GM12878 (cell line): ENCODE measurements around the gene LEMD1.
"Not testable (repeated sequence)": the region's sequence is repeated elsewhere in the genome, so short reads cannot be mapped to it uniquely, and the experiment has no call there.

Source experiments
- EZH2 ChIP-seq: IDR thresholded peaks from 2 replicates; pipeline ENCODE4 v1.6.1; 2012; ENCODE audit warnings: low read depth, mild to moderate bottlenecking, control low read depth, inconsistent platforms, low read length, borderline replicate concordance; ENCODE audit not compliant: control insufficient read depth
- FOXK2 ChIP-seq: fragments of 450-650 bp; IDR thresholded peaks from 2 replicates; pipeline ENCODE4 v1.6.1; 2017; ENCODE audit warnings: mild to moderate bottlenecking, moderate library complexity
- POLR2AphosphoS5 ChIP-seq: IDR thresholded peaks from 2 replicates; pipeline ENCODE4 v1.6.1; 2011; ENCODE audit warnings: mild to moderate bottlenecking, low read length, inconsistent platforms
- RFX5 ChIP-seq: IDR thresholded peaks from 2 replicates; pipeline ENCODE4 v1.6.1; 2011; ENCODE audit warnings: low read depth, low read length, improper control_type of control experiment
- TAF1 ChIP-seq: IDR thresholded peaks from 2 replicates; pipeline ENCODE4 v1.6.1; 2011; ENCODE audit warnings: mild to moderate bottlenecking, low read depth, low read length, borderline replicate concordance
- TCF12 ChIP-seq: IDR thresholded peaks from 2 replicates; pipeline ENCODE4 v1.6.1; 2011; ENCODE audit warnings: low read depth, mild to moderate bottlenecking, low read length
- TF ChIP-seq, protein P1 (sequence below): IDR thresholded peaks from 2 replicates; pipeline ENCODE4 v1.6.1; 2012; ENCODE audit warnings: low read depth, low read length, improper control_type of control experiment
- TF ChIP-seq, protein P2 (sequence below), 3 experiments: IDR thresholded peaks in 2 of 3; conservative IDR thresholded peaks in 1 of 3; 2 replicates each; pipeline ENCODE4 v1.5.1; 2011; ENCODE audit warnings: low read depth in 3 of 3, low read length in 3 of 3, mild to moderate bottlenecking in 3 of 3, control low read depth in 2 of 3, moderate library complexity in 2 of 3, inconsistent platforms in 1 of 3, mixed read lengths in 1 of 3; ENCODE audit not compliant: control insufficient read depth in 2 of 3, insufficient read depth in 1 of 3; ENCODE audit errors: extremely low read depth in 1 of 3
- TF ChIP-seq, protein P3 (sequence below): IDR thresholded peaks from 2 replicates; pipeline ENCODE4 v1.6.1; 2012; ENCODE audit warnings: mild to moderate bottlenecking, low read depth, low read length

DNA sequence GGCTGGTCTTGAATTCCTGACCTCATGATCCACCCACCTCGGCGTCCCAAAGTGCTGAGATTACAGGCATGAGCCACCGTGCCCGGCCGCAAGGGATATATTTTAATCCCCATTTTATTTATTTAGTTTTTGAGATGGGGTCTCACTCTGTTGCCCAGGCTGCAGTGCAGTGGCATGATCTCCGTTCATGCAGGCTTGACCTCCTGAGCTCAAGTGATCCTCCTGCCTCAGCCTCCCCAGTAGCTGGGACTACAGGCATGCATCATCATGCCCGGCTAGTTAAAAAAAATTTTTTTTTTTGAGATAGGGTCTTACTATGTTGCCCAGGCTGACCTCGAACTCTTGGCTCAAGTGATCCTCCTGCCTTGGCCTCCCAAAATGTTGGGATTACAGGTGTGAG, 56.8 kb downstream of the LEMD1 start:
- TF ChIP-seq EZH2, TAF1, POLR2AphosphoS5, FOXK2, RFX5, TCF12: not testable (repeated sequence)
- TF ChIP-seq, protein P1, sequence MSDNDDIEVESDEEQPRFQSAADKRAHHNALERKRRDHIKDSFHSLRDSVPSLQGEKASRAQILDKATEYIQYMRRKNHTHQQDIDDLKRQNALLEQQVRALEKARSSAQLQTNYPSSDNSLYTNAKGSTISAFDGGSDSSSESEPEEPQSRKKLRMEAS: not testable (repeated sequence)
- TF ChIP-seq, protein P2, sequence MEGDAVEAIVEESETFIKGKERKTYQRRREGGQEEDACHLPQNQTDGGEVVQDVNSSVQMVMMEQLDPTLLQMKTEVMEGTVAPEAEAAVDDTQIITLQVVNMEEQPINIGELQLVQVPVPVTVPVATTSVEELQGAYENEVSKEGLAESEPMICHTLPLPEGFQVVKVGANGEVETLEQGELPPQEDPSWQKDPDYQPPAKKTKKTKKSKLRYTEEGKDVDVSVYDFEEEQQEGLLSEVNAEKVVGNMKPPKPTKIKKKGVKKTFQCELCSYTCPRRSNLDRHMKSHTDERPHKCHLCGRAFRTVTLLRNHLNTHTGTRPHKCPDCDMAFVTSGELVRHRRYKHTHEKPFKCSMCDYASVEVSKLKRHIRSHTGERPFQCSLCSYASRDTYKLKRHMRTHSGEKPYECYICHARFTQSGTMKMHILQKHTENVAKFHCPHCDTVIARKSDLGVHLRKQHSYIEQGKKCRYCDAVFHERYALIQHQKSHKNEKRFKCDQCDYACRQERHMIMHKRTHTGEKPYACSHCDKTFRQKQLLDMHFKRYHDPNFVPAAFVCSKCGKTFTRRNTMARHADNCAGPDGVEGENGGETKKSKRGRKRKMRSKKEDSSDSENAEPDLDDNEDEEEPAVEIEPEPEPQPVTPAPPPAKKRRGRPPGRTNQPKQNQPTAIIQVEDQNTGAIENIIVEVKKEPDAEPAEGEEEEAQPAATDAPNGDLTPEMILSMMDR (IDR thresholded peaks at IDR 0.05 in 2 of 3, conservative IDR thresholded peaks at IDR 0.05 in 1 of 3; ENCODE audit: control insufficient read depth in 2 of 3, extremely low read depth in 1 of 3, insufficient read depth in 1 of 3, low read depth in 3 of 3, low read length in 3 of 3): not testable (repeated sequence)
- TF ChIP-seq, protein P3, sequence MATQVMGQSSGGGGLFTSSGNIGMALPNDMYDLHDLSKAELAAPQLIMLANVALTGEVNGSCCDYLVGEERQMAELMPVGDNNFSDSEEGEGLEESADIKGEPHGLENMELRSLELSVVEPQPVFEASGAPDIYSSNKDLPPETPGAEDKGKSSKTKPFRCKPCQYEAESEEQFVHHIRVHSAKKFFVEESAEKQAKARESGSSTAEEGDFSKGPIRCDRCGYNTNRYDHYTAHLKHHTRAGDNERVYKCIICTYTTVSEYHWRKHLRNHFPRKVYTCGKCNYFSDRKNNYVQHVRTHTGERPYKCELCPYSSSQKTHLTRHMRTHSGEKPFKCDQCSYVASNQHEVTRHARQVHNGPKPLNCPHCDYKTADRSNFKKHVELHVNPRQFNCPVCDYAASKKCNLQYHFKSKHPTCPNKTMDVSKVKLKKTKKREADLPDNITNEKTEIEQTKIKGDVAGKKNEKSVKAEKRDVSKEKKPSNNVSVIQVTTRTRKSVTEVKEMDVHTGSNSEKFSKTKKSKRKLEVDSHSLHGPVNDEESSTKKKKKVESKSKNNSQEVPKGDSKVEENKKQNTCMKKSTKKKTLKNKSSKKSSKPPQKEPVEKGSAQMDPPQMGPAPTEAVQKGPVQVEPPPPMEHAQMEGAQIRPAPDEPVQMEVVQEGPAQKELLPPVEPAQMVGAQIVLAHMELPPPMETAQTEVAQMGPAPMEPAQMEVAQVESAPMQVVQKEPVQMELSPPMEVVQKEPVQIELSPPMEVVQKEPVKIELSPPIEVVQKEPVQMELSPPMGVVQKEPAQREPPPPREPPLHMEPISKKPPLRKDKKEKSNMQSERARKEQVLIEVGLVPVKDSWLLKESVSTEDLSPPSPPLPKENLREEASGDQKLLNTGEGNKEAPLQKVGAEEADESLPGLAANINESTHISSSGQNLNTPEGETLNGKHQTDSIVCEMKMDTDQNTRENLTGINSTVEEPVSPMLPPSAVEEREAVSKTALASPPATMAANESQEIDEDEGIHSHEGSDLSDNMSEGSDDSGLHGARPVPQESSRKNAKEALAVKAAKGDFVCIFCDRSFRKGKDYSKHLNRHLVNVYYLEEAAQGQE: not testable (repeated sequence)
